Panc1 (cell line): Measurements from ENCODE around the gene CNPY2. TPM values are rescaled to one million over a fixed set of nuclear protein-coding genes. Genes with fewer than 3 reads are reported as not detected.
A peak's percentile ranks its signal among the peaks of the same experiment; 100 is the strongest.

Experiments
- ATAC-seq: fragments of 200-7000 bp; cut with Tn5 transposase; 2 replicates; pipeline ENCODE4 v1.9.1; 2020; ENCODE audit warnings: mild to moderate bottlenecking, moderate library complexity
- BruUV-seq: library from RNA; stranded (reverse); fragments of 400-500 nt; replicated peaks from 2 replicates; lab custom pipeline; 2021; lab: Mats Ljungman, UMichigan
- CTCF ChIA-PET: fragments of 300-600 bp; sonication (Branson Sonifier 250); formaldehyde crosslinking; loops from one replicate; lab custom pipeline; 2022; ENCODE audit warnings: antibody characterized with exemption; lab: Charles Lee
- POLR2A ChIA-PET: fragments of 300-600 bp; sonication (Branson Sonifier 250); formaldehyde crosslinking; loops from one replicate; lab custom pipeline; 2022; ENCODE audit warnings: antibody characterized with exemption; lab: Charles Lee
- DNase-seq: peaks from one replicate; pipeline ENCODE4 v3.0.0-alpha.2; 2010; ENCODE audit warnings: low read depth, low spot score
- H3K27ac ChIP-seq: 2 replicates; pipeline ENCODE4 v1.5.1; 2011; ENCODE audit warnings: mild to moderate bottlenecking, low read length, inconsistent platforms
- H3K27me3 ChIP-seq: fragments of 200-500 bp; sonication (Bioruptor generic); 2 replicates; pipeline ENCODE4 v1.6.0; 2014; ENCODE audit warnings: low read length, inconsistent platforms; ENCODE audit not compliant: control insufficient read depth, insufficient read depth
- H3K36me3 ChIP-seq: fragments of 200-500 bp; sonication (Bioruptor generic); 2 replicates; pipeline ENCODE4 v1.5.1; 2014; ENCODE audit warnings: inconsistent platforms, mild to moderate bottlenecking, low read length, moderate library complexity; ENCODE audit not compliant: control insufficient read depth, insufficient read depth
- H3K4me1 ChIP-seq: 2 replicates; pipeline ENCODE4 v1.5.1; 2011; ENCODE audit warnings: inconsistent platforms, mild to moderate bottlenecking, low read length, moderate library complexity; ENCODE audit not compliant: control insufficient read depth, insufficient read depth
- H3K4me3 ChIP-seq, 2 experiments: 2 replicates each; pipeline ENCODE4 v1.5.1; 2011 to 2012; ENCODE audit warnings: low read depth in 2 of 2, low read length in 2 of 2, mild to moderate bottlenecking in 2 of 2, inconsistent platforms in 1 of 2, moderate library complexity in 1 of 2
- H3K9me3 ChIP-seq: fragments of 200-500 bp; sonication (Bioruptor generic); 2 replicates; pipeline ENCODE4 v1.5.1; 2014; ENCODE audit warnings: low read depth, mild to moderate bottlenecking, inconsistent platforms, low read length, moderate library complexity; ENCODE audit not compliant: control insufficient read depth, insufficient read depth
- CTCF ChIP-seq: fragments of 450-650 bp; IDR thresholded peaks from 2 replicates; pipeline ENCODE4 v1.5.1; 2017; ENCODE audit warnings: mild to moderate bottlenecking
- POLR2AphosphoS5 ChIP-seq: IDR thresholded peaks from 2 replicates; pipeline ENCODE4 v1.6.1; 2012; ENCODE audit warnings: mild to moderate bottlenecking, low read depth, low read length, moderate library complexity
- REST ChIP-seq, 2 experiments: IDR thresholded peaks; 2 replicates each; pipeline ENCODE4 v1.6.1; 2011 to 2012; ENCODE audit warnings: low read depth in 2 of 2, control low read depth in 1 of 2, low read length in 1 of 2, mild to moderate bottlenecking in 1 of 2, moderate library complexity in 1 of 2; ENCODE audit not compliant: insufficient read depth in 1 of 2
- SIN3A ChIP-seq: IDR thresholded peaks from 2 replicates; pipeline ENCODE4 v1.6.1; 2012; ENCODE audit warnings: low read depth, mild to moderate bottlenecking, low read length, moderate library complexity, borderline replicate concordance; ENCODE audit not compliant: insufficient read depth
- TCF7L2 ChIP-seq: IDR thresholded peaks from 2 replicates; pipeline ENCODE4 v1.6.1; 2011; ENCODE audit warnings: mild to moderate bottlenecking, low read depth, low read length, inconsistent platforms
- in situ Hi-C: cut with HindIII; loops from 2 replicates; pipeline ENCODE4 v1.10.0; 2016; ENCODE audit warnings: low sequenced_read_pairs, low pct_unique_long_range_greater_than_20kb
- intact Hi-C: fragments of 100-400 bp; cut with micrococcal nuclease; formaldehyde crosslinking; loops from one replicate; pipeline ENCODE4 v1.10.0; 2022; ENCODE audit not compliant: unreplicated experiment
- total RNA-seq: library from RNA; stranded (reverse); gene quantifications from one replicate; pipeline ENCODE4 v1.2.1, GENCODE V29; 2021; ENCODE audit not compliant: unreplicated experiment

The CNPY2 gene
- total RNA-seq, 1 experiment from 2014 or later = 115 TPM

- ATAC-seq (no peak), DNase-seq (no peak)
- Histone ChIP-seq H3K4me3 (peak overlapping the region; percentile 64 to 92), H3K36me3 (peaks cover 6% of the 10 kb centered on the region), H3K9me3 (no peaks in the 10 kb centered on the region), H3K27me3 (no peaks in the 10 kb centered on the region), H3K4me1 (peaks cover 7% of the 10 kb centered on the region), H3K27ac (peak overlapping the region; percentile 98)
- intact Hi-C loops (no loop called here), in situ Hi-C loops (no loop called here)
- BruUV-seq = no TSS peak
- TF ChIP-seq SIN3A = no peak
- no peak for TF ChIP-seq CTCF
- TF ChIP-seq REST (IDR thresholded peaks at IDR 0.05; ENCODE audit: insufficient read depth in 1 of 2, low read depth in 2 of 2, low read length in 1 of 2) = no peak
- TF ChIP-seq TCF7L2 = no peak
- no peak for TF ChIP-seq POLR2AphosphoS5
- ChIA-PET POLR2A (no interaction called here), CTCF (interaction anchor here (0.6 to 1.0 kb wide), 2 partner anchors 22 to 109 kb away, joined by 3 read pairs; partner anchors contain the start of gene SMARCC2)
Observed at GRCh38 chr12:56298828-56299227, 17.0 kb downstream of the CNPY2 start.

GRCh38 chr12:56297400-56297799, 18.4 kb downstream of the CNPY2 start:
- ChIA-PET CTCF (interaction anchor here (0.8 kb wide), 1 partner anchor 11 kb away, joined by 3 read pairs; no protein-coding TSS in a partner anchor), POLR2A (no interaction called here)
- in situ Hi-C loops = no loop called here
- Histone ChIP-seq H3K27me3 (no peaks in the 10 kb centered on the region), H3K36me3 (peaks cover 8% of the 10 kb centered on the region), H3K4me3 (no peak overlapping the region), H3K9me3 (no peaks in the 10 kb centered on the region), H3K27ac (no peak overlapping the region), H3K4me1 (peaks cover 7% of the 10 kb centered on the region)
- ATAC-seq (no peak), DNase-seq (no peak)
- TF ChIP-seq TCF7L2 (no peak), POLR2AphosphoS5 (no peak), CTCF (no peak), REST (IDR thresholded peaks at IDR 0.05; ENCODE audit: insufficient read depth in 1 of 2, low read depth in 2 of 2, low read length in 1 of 2) (no peak), SIN3A (no peak)
- BruUV-seq = no TSS peak
- intact Hi-C loops = no loop called here
